ENCODE results near the gene CRADD. TPM values are rescaled to one million over a fixed set of nuclear protein-coding genes. Genes with fewer than 3 reads are reported as not detected.

Gene CRADD
- polyA plus RNA-seq, 1 of the 3 experiments (the other 2 are of a cell fraction): 13.6 TPM

- ChIA-PET POLR2A (interaction anchor here (0.7 kb wide), 1 partner anchor 147 kb away, joined by 5 read pairs; no protein-coding TSS in a partner anchor), CTCF (interaction anchor here (1.1 to 2.9 kb wide), 8 partner anchors 12 to 361 kb away, joined by 3 to 27 read pairs (median 7); no protein-coding TSS in a partner anchor)
- Histone ChIP-seq H3F3A (replicated peaks; ENCODE audit: insufficient read depth) (no peaks in the 10 kb centered on the region), H3K4me2 (peak overlapping the region; percentile 85; the same call in 1 of the 2 replicates), H2AFZ (ENCODE audit: low read depth) (peak overlapping the region; percentile 94), H3K4me1 (ENCODE audit: control insufficient read depth in 1 of 2, insufficient read depth in 2 of 2, low read depth in 1 of 2, low read length in 1 of 2) (peaks cover 6 to 9% of the 10 kb centered on the region in 2 experiments; a peak in 2 of 4 replicates), H3K27me3 (ENCODE audit: insufficient read depth) (no peaks in the 10 kb centered on the region), H3K4me3 (ENCODE audit: low read depth in 2 of 2, low read length in 1 of 2) (no peak overlapping the region; a peak in 1 of 4 replicates), H3K27ac (ENCODE audit: low read depth in 2 of 2, low read length in 1 of 2) (peak overlapping the region; percentile 90 to 97), H3K79me2 (ENCODE audit: insufficient read depth) (no peaks in the 10 kb centered on the region), H4K20me1 (ENCODE audit: insufficient read depth) (no peaks in the 10 kb centered on the region), H3K9me2 (no peaks in the 10 kb centered on the region), H3K9ac (peak overlapping the region; percentile 72; the same call in 1 of the 2 replicates), H3K9me3 (no peaks in the 10 kb centered on the region), H3K36me3 (replicated peaks in 1 of 2; ENCODE audit: control insufficient read depth in 1 of 2, insufficient read depth in 2 of 2, low read length in 1 of 2) (no peaks in the 10 kb centered on the region)
- no peak for DNase-seq
- WGBS (ENCODE audit: low lambda C conversion rate): 71% methylated on average over 3 of the region's 3 CpGs
- TF ChIP-seq MAX (IDR thresholded peaks at IDR 0.05; ENCODE audit: low read depth): no peak
- TF ChIP-seq PBX3 (IDR thresholded peaks at IDR 0.05): no peak
- TF ChIP-seq USF2 (IDR thresholded peaks at IDR 0.05; ENCODE audit: borderline replicate concordance, low read depth, low read length): no peak
- no peak for TF ChIP-seq CTCF (IDR thresholded peaks at IDR 0.05)
- no peak for TF ChIP-seq GABPA (IDR thresholded peaks at IDR 0.05; ENCODE audit: low read depth)
- TF ChIP-seq EP300 (IDR thresholded peaks at IDR 0.05; ENCODE audit: borderline replicate concordance in 1 of 2, low read depth in 1 of 2, low read length in 1 of 2): no peak
- no peak for TF ChIP-seq TEAD4 (IDR thresholded peaks at IDR 0.05; ENCODE audit: borderline replicate concordance, insufficient read depth)
- no peak for TF ChIP-seq RCOR1 (IDR thresholded peaks at IDR 0.05; ENCODE audit: low read length)
- TF ChIP-seq FOXJ3 (CRISPR knock-in tag; IDR thresholded peaks at IDR 0.05): no peak
- TF ChIP-seq GATA2 (CRISPR knock-in tag; IDR thresholded peaks at IDR 0.05): no peak
- TF ChIP-seq ELF1 (IDR thresholded peaks at IDR 0.05): no peak
- TF ChIP-seq RFX5 (IDR thresholded peaks at IDR 0.05; ENCODE audit: low read length): no peak
- no peak for TF ChIP-seq CHD2 (IDR thresholded peaks at IDR 0.05; ENCODE audit: low read length, partially characterized antibody)
Measured at GRCh38 chr12:93740751-93741150, 63.6 kb downstream of the CRADD start.
